PFSK-1 (cell line): Measurements from ENCODE around the gene SEC14L5.

Experiments
- FOXP2 ChIP-seq: optimal IDR thresholded peaks from 2 replicates; pipeline ENCODE3; 2011; ENCODE audit warnings: borderline replicate concordance, control low read depth, inconsistent platforms; ENCODE audit not compliant: insufficient read depth; ENCODE audit errors: extremely low read length, extremely low read depth
- POLR2AphosphoS5 ChIP-seq: IDR thresholded peaks from 2 replicates; pipeline ENCODE4 v1.6.1; 2012; ENCODE audit warnings: low read depth, mild to moderate bottlenecking, control low read depth, low read length, moderate library complexity
- REST ChIP-seq, 2 experiments: IDR thresholded peaks; 2 replicates each; pipeline versions ENCODE4 v1.6.1 to v1.8.0; 2011 to 2012; ENCODE audit warnings: low read depth in 2 of 2, low read length in 2 of 2, control low read depth in 1 of 2, inconsistent platforms in 1 of 2, mild to moderate bottlenecking in 1 of 2, moderate library complexity in 1 of 2; ENCODE audit not compliant: insufficient read depth in 1 of 2
- SIN3A ChIP-seq: IDR thresholded peaks from 2 replicates; pipeline ENCODE4 v1.6.1; 2012; ENCODE audit warnings: mild to moderate bottlenecking, low read length, moderate library complexity, borderline replicate concordance; ENCODE audit not compliant: insufficient read depth
- TAF1 ChIP-seq: IDR thresholded peaks from 2 replicates; pipeline ENCODE4 v1.6.1; 2012; ENCODE audit warnings: low read length, control low read depth, borderline replicate concordance; ENCODE audit not compliant: insufficient read depth

DNA sequence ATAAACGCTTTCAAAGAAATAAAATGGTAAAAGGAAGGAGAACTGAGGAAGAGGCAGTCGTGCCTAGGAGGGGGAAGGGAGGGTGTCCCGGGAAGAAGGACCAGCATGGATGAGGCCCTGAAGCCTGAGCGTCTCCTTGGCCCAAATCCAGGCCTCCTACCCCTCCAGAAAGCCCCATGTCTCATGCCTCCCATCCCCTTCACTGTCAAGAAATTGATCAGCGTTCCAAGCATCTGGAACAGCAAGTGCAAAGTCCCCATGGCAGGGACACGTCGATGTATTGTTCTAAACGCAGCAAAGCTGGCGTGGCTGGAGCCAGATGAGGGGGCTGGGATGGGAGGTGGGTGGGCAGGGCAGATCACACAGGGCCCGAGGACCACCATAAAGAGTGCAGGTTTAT is 22.6 kb downstream of the SEC14L5 start:
- no peak for TF ChIP-seq SIN3A
- TF ChIP-seq TAF1, result no peak
- no peak for TF ChIP-seq POLR2AphosphoS5
- no peak for TF ChIP-seq REST (IDR thresholded peaks at IDR 0.05; ENCODE audit: insufficient read depth in 1 of 2, low read depth in 2 of 2, low read length in 2 of 2)
- no peak for TF ChIP-seq FOXP2
